BJ (cell line): Measurements from ENCODE around the gene RXFP2. TPM values are rescaled to one million over a fixed set of nuclear protein-coding genes. Genes with fewer than 3 reads are reported as not detected.

ENCODE experiments used
- CTCF ChIA-PET: fragments of 350-600 bp; formaldehyde crosslinking; extraction: SDS; loops from one replicate; lab custom pipeline; 2021; ENCODE audit warnings: antibody characterized with exemption, inconsistent platforms; lab: Yijun Ruan, JAX
- POLR2A ChIA-PET: fragments of 300-600 bp; sonication (Branson Sonifier 250); formaldehyde crosslinking; extraction: SDS; loops from one replicate; lab custom pipeline; 2021; ENCODE audit warnings: antibody characterized with exemption; lab: Charles Lee
- DNase-seq: peaks from one replicate; pipeline ENCODE4 v3.0.0-alpha.2; 2011; ENCODE audit warnings: low read depth
- H3K27me3 ChIP-seq: 2 replicates; pipeline ENCODE4 v1.6.0; 2011; ENCODE audit warnings: low read length; ENCODE audit not compliant: control insufficient read depth, insufficient read depth
- H3K36me3 ChIP-seq: 2 replicates; pipeline ENCODE4 v1.5.1; 2011; ENCODE audit warnings: low read length; ENCODE audit not compliant: control insufficient read depth, insufficient read depth
- H3K4me3 ChIP-seq: 2 replicates; pipeline ENCODE4 v1.5.1; 2011; ENCODE audit warnings: low read depth, mild to moderate bottlenecking, control low read depth, low read length
- CTCF ChIP-seq: IDR thresholded peaks from 2 replicates; pipeline ENCODE4 v1.5.1; 2011; ENCODE audit warnings: low read depth, mild to moderate bottlenecking, control low read depth, inconsistent platforms, low read length, moderate library complexity; ENCODE audit not compliant: insufficient read depth
- polyA plus RNA-seq: library from polyadenylated mRNA; depleted of rRNA; stranded (reverse); fragments of >200 nt; gene quantifications from 2 replicates; pipeline ENCODE4 v1.2.3, GENCODE V29; 2011

The RXFP2 gene
- polyA plus RNA-seq, 1 experiment: not detected

GRCh38 chr13:31764556-31764955 is 25.2 kb downstream of the RXFP2 start:
- no peak overlapping the region for H3K4me3 ChIP-seq
- CTCF ChIA-PET: no interaction called here
- no peak for DNase-seq

GRCh38 chr13:31765138-31765785 is 25.9 kb downstream of the RXFP2 start:
- DNase-seq: peak; percentile 83
- ChIA-PET CTCF (interaction anchor here (1.4 kb wide), 1 partner anchor 10 kb away, joined by 3 read pairs; no protein-coding TSS in a partner anchor), POLR2A (no interaction called here)
- H3K36me3 ChIP-seq: no peaks in the 10 kb centered on the region
- no peaks in the 10 kb centered on the region for H3K27me3 ChIP-seq
- H3K4me3 ChIP-seq: no peak overlapping the region
- TF ChIP-seq CTCF: no peak

More at GRCh38 chr13:31764556-31764955, 25.2 kb downstream of the RXFP2 start:
- Histone ChIP-seq H3K36me3 (no peaks in the 10 kb centered on the region), H3K27me3 (no peaks in the 10 kb centered on the region)
- POLR2A ChIA-PET: no interaction called here
- no peak for TF ChIP-seq CTCF

- no peak for TF ChIP-seq CTCF
- Histone ChIP-seq H3K36me3 (no peaks in the 10 kb centered on the region), H3K4me3 (no peak overlapping the region), H3K27me3 (no peaks in the 10 kb centered on the region)
- CTCF ChIA-PET: no interaction called here
- POLR2A ChIA-PET: no interaction called here
- DNase-seq: no peak
Observed at GRCh38 chr13:31767175-31767900, 28.0 kb downstream of the RXFP2 start.

- ChIA-PET CTCF (interaction anchor here (1.0 to 1.5 kb wide), 3 partner anchors 9 to 29 kb away, joined by 3 read pairs; no protein-coding TSS in a partner anchor), POLR2A (no interaction called here)
- Histone ChIP-seq H3K4me3 (no peak overlapping the region), H3K36me3 (no peaks in the 10 kb centered on the region), H3K27me3 (no peaks in the 10 kb centered on the region)
- DNase-seq: no peak
- no peak for TF ChIP-seq CTCF
Observed at GRCh38 chr13:31768351-31768750, 29.0 kb downstream of the RXFP2 start.

- Histone ChIP-seq H3K27me3 (no peaks in the 10 kb centered on the region), H3K4me3 (no peak overlapping the region), H3K36me3 (no peaks in the 10 kb centered on the region)
- TF ChIP-seq CTCF: no peak
- no peak for DNase-seq
- ChIA-PET CTCF (interaction anchor here (1.0 to 1.5 kb wide), 2 partner anchors 8 to 17 kb away, joined by 3 read pairs; no protein-coding TSS in a partner anchor), POLR2A (no interaction called here)
Observed at GRCh38 chr13:31769575-31769974, 30.2 kb downstream of the RXFP2 start.
